OCI-LY3 (cell line): ENCODE results near the gene OR8D4.
"Not testable (repeated sequence)": the region's sequence is repeated elsewhere in the genome, so short reads cannot be mapped to it uniquely, and the experiment has no call there.

Experiments used
- CTCF ChIP-seq: fragments of 200-600, 300-600 bp; sonication (generic); IDR thresholded peaks from 2 replicates; pipeline ENCODE4 v1.5.1; 2014; ENCODE audit warnings: antibody characterized with exemption, low read length, low read depth
- EZH2phosphoT487 ChIP-seq: fragments of 200-600 bp; shearing (Covaris generic); IDR thresholded peaks from 2 replicates; pipeline ENCODE4 v1.6.1; 2018; ENCODE audit warnings: antibody characterized with exemption, mixed run types, low read depth

GRCh38 chr11:123867795-123868194 lies 34.2 kb upstream of the OR8D4 start:
- not testable (repeated sequence) for TF ChIP-seq CTCF, EZH2phosphoT487
